HG03159 (cell line): Measurements from ENCODE around the gene TMEM86A.

Experiments
- ATAC-seq: cut with Tn5 transposase; IDR thresholded peaks from one replicate; pipeline ENCODE4 v1.9.1; 2021; ENCODE audit warnings: mild to moderate bottlenecking, moderate library complexity; ENCODE audit not compliant: unreplicated experiment

Gene TMEM86A

DNA sequence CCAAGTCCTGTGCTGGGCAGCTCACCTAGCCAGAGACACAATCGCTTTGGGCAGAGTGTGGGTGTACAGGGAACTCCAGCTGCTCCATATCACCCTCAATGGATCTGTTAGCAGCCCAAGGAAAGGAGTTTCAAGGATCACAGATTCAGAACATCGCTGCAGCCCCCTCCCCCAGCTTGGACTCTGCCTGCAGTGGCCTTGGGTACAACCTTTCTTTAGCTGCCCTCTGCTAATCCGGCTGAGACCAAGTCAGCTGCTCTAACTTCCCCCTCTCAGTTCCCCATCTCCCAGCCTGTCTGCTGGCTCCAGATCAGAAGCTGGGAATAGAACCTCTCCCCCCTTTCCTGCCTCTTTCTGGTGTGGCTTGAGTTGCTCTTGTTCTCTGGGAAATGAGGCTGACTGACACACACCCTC is 1.3 kb downstream of the TMEM86A start:
- ATAC-seq = no peak

DNA sequence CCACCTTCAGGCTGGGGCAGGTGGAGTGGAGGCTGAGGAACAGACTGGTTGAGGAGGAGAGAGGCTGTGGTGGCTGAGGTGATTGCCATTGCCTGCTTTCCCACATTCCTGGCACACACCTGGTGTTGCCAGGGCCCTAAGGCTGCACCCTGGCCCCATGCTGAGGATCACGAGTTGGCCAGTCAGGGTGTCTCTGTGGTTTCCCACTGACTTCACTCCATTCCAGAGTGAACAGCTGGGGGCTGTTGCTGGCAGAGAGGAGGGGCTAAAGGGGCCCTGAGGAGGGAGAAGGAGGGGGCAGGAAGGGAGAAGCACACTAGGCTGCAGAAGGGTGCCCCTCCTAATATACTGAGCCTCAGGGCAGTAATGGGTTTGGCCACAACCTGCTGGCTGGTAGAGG is 1.8 kb downstream of the TMEM86A start:
- ATAC-seq = no peak

DNA sequence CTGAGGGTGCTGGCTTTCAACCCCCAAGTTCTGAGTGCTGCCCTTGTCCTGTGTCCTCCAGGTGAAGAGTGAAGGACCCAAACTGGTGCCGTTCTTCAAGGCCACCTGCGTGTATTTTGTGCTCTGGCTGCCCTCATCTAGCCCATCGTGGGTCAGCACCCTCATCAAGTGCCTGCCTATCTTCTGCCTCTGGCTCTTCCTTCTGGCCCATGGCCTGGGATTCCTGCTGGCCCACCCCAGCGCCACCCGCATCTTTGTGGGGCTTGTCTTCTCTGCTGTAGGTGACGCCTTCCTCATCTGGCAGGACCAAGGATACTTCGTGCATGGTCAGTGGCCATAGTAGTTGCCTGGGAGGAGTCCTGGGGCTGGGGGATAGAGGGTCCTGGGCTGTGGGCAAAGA is 2.3 kb downstream of the TMEM86A start:
- no peak for ATAC-seq

DNA sequence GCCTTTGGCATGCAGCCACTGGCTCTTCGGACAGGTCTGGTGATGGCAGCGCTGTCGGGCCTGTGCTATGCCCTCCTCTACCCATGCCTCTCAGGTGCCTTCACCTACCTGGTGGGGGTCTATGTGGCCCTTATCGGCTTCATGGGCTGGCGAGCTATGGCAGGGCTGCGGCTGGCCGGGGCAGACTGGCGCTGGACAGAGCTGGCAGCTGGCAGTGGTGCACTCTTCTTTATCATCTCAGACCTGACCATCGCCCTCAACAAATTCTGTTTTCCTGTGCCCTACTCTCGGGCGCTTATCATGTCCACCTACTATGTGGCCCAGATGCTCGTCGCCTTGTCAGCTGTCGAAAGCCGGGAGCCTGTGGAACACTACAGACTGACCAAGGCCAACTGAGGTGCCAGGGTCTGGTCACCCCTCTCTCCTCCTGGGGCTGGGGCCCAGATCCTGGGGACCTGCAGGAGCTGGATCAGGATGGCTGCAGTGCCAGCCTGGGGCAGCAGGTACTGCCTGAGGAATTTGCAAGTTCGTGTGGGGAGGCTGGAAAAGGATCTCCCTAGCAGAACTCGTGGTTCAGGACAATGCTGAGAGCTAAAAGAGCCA is 3.1 kb downstream of the TMEM86A start:
- no peak for ATAC-seq

DNA sequence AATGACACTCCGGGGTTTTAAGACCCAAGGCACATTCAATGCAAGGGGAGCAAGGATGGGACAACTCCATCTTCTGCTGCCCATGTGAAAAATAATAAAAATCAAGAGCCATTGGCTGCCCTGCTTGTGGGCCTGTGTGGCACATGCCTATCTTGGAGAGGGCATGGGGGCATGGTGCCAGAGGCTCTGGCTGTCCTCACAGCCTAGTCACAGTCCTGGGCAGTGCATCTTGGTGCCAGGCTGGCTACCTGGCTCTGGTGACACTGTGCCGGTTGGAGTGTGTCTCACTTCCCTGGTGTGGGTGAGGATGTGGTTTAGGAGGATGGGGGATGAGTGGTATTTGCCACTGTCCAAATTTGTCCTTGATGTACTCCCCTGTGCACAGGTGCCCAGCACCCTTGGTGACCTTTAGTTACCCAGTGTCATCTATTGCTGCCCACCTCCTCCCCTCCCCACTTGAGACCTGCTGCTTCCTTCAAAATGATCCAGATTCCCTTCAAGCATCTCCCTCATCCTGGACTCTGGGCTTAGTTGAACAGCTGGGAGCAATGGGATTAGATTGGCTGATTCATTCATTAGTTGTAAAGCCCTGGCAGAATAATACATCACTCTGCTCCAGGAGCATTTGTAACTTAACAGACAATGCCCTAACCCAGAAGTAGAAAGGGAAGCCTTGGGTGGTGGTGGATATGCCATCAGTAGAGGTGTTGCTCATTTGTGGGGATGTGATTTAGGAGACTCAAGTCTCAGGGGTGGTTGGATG is 4.6 kb downstream of the TMEM86A start:
- no peak for ATAC-seq

DNA sequence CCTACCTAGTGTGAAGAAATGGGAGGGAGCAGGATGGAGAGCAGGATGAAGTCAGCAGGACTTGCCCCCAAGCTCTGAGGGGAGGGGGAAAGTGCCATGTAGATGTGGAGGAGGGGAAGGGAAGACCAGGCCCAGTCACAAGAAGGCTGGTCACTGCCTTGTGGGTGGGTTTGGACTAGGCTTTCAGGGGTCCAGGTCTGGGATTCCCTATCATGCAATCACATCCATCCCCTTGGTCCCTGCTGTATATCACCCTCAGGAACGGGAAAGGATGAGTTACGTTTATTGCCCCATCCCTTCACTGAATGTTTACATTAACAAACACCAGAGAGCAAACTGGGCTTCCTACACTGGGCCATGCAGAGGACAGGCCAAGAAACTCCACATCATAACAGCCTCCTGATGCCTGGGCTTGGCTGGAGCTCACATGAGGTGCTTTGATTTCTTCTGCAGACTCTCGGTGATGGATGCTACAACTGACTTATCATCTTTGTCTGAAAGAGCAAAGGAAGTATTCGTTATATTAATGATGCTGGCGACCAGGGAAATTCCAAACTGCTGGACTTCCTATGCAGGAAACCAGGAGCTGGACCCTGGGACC is 5.6 kb downstream of the TMEM86A start:
- no peak for ATAC-seq

DNA sequence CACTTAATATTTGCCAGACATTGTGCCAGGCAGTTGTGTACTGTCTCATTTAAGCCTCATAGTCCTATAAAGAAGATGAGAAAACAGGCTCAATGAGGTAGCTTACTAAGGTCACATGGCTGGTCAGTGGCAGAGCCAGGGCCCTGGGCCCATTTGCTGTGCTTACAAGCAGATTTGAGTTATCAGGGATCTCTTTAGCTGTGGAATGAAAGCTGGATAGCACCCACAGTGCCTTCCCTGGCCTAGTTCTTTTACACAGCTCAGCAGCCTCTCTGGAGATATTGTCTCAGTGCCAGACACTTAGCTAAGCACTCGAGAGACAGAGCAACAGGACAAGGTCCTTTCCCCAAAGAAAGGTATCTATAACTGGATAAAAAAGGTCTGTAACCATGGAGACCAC is 6.1 kb downstream of the TMEM86A start:
- no peak for ATAC-seq

DNA sequence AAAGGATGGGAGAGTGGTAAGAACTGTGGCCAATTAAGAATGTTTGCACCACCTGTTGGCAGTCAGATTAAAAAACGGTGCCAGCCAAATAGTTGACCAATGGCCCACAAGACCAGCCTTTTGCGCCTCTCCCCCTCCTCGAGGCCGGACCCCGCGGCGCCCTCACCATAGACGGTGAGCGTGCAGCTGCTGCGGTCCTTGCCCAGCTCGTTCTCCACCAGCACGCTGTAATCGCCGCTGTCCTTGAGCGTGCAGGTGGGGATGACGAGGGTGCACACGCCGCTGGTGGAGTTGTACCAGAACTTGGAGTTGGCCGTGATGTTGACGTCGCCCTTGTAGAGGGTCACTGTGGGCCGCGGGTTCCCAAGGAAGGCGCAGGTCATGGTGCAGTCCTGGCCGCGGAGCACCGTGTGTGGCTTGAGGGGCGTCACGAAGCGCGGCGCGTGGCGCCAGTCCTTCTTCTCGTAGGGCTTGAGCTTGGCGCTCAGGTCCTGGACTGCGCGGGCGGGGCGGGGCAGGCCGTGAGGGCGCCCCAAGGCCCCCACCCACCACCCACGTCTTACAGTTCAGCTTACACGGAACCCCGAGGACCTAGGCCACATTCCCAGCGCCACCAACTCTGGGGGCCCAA is 7.2 kb downstream of the TMEM86A start:
- ATAC-seq = no peak

DNA sequence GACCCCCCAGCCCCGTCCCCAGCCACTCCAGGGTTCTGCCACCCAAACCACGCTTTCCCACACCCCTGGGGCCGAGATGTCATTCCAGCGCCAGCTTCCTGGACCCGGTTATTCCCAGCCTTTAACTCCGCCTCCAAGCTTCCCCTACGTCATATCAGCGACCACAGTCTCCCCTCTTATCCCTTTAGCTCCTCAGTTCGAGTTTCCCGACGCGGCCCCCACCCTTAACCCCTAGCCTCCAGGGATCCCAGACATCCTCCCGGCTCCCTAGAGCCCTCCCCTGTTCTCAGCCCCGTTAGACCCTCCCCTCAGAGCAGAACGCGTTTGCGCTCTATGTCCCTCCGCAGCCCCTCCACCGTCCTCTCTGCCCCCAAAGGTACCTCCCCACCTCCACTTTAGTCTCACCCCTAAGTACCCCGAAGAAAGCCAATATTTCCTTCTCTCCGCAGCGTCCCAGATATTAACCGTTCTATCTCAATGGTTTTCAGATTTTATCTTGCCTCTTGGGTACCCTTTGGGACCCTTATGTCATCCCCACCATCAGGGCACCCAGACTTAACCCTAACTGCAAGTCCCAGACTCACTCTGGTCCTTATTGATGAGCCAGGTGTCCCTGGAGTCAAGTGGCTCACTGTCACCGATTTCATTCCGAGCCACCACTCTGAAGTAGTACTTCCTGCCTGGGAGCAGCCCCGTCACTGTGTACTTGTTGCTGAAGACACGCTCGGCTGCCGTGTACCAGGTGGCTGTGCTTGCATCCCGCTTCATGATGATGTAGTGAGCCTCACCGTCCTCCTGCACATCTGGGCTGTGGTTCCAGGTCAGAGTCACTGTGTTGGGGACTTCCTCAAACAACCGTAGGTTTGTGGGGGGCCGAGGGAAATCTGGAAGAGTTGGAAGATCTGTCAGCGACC is 8.0 kb downstream of the TMEM86A start:
- peak; percentile 67 for ATAC-seq

DNA sequence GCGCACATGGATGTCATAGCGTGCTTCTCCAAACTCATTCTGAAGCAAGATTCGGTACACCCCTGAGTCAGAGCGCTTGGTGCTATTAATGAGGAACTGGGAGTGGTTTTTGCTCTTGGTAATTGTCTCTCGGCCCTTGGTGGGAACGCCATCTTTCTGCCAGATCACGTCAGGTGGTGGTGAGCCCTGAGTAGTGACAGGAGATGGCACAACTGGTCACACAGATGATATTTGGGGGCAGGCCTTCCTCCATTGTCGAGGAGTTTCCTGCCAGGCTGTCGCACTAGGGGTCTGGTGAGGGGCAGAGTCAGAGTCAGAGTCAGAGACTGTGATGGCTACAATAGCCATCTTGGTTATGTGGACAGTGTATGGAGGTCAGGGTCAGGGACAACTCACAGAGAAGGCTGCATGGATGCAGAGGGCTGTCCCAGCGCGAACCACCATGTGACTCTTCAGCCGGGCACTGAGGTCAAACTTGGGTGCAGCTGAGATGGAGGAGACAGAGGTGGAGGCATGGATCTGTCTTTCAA is 9.3 kb downstream of the TMEM86A start:
- no peak for ATAC-seq

DNA sequence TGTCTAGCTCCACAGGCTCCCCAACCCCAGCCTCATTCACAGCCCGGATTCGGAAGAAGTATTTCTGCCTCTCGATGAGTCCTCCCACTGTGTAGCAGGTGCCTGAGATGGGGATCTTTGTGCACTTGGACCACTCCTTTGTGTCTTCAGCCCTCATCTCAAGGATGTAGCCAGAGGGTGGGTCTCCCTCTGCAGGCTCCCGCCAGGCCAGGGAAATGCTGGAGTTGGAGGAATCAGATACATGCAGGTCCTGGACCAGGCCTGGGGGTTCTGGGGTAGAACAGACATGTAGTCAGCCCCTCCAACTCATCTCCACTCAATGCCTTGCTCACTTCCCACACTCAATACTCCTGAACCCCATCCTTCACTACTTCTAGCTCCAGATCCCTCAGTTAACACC is 10.8 kb downstream of the TMEM86A start:
- no peak for ATAC-seq

DNA sequence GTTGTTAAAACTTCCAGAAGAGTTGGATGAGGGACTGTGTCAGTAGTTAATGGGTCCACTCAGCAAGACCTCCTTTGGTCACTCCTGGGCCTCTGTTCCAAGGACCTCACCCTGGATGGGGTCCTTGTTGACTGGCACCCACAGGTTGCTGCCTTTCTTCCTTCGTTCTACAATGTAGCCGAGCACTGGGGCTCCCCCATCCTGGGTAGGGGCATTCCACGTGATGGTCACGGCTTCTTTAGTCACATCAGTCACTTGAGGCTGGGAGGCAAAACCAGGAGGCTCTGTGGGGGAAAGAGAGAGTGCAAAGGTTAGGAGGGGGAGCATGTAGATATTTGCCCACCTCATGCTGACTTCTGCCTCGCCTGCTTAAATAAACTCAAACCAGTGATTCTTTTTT is 12.0 kb downstream of the TMEM86A start:
- no peak for ATAC-seq

DNA sequence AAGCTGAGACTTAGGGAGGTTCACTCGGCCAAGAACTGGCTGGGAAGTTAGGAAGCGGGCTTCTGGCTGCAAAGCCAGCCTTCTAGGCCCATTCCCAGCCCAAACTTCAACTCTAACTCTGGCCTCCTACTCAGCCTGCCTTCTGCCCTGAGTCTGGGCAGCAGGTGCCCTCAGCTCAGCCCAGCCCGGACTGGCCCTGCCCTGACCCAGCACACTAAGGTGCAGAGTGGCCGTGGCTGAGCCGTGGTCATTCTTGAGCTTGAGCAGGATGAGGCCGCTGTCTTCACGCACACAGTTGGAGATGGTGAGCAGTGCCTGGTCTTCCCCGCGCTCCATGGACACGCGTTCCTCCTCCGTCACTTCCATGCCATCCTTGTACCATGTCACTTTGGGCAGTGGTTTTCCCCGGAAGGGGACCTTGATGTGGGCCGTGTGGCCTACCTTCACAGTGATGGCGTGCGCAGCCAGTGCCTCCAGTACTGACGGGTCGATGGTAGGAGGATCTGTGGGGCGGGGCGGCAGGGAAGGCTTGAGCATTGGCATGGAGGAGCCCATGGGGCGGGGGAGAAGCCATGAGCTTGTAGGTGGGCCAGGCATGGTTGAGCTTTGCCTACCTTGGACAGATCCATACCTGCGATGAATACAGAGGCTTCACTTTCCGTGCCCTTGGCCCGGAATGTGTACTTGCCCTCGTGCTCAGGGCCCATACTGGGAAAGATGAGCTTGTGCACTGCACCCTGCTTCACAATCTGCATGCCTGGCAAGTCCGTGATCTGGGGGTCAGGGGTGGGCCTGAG is 15.3 kb downstream of the TMEM86A start:
- no peak for ATAC-seq

DNA sequence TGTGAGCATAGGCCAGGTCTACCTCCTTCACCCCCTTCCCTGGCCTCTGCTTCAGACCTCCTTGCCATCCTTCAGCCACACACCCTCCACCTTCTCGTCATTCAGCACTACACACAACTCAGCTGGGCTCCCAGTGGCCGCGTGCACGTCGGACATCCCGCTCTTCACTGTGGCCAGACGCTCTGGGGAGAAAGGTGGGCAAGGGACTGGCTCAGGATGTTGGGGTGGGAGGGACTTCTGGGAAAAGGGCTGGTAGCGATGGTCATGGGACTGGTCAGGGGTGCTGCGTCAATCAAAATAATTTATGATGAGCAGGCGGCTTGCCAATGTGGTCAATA is 15.8 kb downstream of the TMEM86A start:
- no peak for ATAC-seq

DNA sequence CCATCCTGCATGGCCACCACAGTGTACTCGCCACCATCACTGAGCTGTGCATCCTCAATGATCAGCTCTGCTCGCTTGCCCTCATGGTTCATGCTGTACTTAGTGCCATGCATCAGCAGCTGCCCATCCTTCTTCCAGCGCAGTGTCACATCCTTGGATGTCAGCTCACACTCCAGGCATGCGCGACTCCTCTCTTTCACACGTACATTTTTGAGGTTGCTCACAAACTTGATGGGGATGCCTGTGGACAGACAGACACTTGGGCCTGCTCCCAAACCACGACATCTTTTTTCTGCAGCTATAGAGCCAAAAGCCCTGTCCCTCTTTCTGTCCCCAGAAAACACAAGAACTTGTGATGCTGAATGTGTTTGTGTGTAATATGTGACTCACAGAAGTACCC is 16.9 kb downstream of the TMEM86A start:
- no peak for ATAC-seq

DNA sequence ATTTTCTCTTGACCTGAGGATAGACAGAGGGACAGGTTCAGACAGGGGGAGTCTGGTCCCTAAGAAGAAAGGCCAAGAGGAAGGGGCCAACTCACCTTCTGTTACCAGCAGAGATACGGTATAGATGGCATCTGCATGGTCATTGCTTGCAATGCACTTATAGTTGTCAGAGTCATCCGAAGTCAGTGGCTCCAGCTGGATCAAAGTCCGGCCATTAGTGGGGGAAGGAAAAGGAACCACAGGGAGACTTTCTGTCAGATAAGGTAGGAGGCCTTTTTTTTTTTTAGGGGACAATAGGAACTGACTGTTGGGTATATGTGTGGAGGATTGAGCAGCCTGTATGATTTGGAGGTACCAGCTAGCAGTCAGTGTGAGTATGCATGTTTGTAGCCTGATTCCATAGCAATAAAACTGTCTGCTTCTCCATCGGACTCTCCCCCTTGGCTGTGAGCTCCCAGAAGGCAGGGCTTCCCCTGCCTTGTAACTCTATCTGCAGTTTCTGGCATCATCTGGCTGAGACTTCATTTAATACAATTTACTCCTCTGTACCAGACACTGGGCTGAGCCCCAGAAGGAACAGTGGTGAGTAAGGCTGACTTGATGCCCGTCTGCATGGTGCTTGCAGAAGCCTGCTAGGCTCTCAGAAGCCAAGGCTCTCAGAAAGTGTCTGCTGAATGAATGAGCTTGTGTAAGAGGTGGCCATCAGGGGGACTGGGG is 21.7 kb downstream of the TMEM86A start:
- ATAC-seq = no peak

DNA sequence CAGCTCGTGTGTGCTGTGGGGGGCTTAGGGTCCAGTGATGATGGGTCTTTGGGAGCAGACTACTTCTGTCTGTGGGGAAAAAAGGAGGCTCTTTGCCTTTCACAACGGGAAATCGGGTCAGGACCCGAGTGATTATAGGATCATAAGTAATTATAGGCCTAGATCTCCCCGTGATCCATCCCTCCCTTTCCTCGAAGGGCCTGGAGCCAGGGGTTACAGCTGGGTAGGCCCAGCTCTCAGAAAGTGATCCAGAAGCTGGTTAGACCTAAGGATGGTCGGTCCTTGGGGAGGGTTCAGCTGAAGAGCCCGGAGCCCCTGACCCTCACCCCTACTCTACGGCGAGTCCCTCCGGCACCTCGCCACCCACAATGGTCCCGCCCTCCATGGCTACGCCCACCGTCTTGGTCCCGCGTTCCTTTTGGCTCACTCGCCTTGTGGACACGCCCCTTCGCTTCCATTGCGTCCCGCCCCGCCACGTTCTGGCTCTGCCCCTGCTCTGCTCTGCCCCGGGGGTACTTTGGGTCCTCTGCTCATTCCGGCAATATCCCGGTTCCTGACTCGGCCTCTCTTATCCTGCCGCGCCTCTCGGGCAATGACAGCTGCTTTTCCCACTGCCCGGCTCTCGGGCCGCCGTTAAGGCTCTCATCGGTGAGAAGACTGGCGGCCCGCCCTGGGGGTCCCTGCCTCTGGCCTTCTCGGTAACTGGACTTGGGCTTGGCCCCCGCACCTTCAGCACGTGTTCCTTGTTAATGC is 22.4 kb downstream of the TMEM86A start:
- peak; percentile 53 for ATAC-seq

DNA sequence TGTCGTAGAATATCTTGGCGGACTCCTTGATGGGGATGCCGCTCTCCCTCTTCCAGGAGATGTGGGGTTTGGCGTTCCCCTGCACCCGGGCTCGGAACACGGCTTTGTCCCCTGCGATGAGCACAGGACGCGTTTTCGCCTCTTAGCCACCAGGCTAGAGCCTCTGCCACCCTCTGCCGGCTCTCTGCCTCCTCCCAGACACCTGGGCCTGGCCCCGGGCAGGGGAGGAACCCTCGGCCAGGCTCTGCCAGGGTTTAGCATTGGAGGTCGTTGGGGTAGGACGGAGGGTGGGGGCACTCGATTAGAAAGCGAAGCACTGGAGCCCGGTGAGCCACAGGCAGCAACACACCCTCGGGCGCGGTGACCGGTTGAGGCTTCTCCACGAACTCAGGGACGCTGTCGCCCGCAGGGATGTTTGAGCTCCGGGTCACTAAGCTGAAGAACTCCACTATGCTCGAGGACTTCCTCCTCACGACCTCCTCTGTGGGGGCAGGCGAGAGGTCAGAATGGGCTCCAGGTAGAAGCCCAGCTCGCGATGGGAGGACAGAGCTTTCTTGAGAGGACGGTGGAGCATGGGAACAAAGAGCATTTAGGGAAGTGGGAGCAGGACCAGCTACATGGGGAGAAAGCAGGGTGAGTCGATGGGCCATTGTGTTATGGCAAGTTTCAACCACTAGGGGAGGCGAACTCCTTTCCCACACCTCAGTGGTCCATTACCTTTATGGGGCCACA is 23.1 kb downstream of the TMEM86A start:
- ATAC-seq = peak; percentile 78
